Mesenchymal stem cell (in vitro differentiated cells and primary cell): ENCODE data around the gene PLA2G2A.

Experiments
- DNase-seq: peaks from one replicate; pipeline ENCODE4 v3.0.0-alpha.2; 2013
- H2AFZ ChIP-seq: one replicate; pipeline ENCODE4 v1.6.1; 2013; ENCODE audit warnings: low read depth, mild to moderate bottlenecking, control low read depth, inconsistent platforms, low read length, moderate library complexity
- H2AK5ac ChIP-seq: 2 replicates; pipeline ENCODE4 v1.6.1; 2013; ENCODE audit warnings: low read length, moderate library complexity, mild to moderate bottlenecking, inconsistent platforms; ENCODE audit not compliant: severe bottlenecking
- H2BK120ac ChIP-seq: one replicate; pipeline ENCODE4 v1.6.1; 2013; ENCODE audit warnings: low read depth, mild to moderate bottlenecking, inconsistent platforms, low read length, moderate library complexity
- H2BK12ac ChIP-seq, 2 experiments: one replicate each; pipeline ENCODE4 v1.6.1; 2013; ENCODE audit warnings: inconsistent platforms in 2 of 2, low read length in 2 of 2, mild to moderate bottlenecking in 2 of 2, moderate library complexity in 2 of 2, control low read depth in 1 of 2
- H2BK15ac ChIP-seq: one replicate; pipeline ENCODE4 v1.6.1; 2013; ENCODE audit warnings: mild to moderate bottlenecking, low read depth, inconsistent platforms; ENCODE audit not compliant: poor library complexity, severe bottlenecking
- H2BK5ac ChIP-seq: 2 replicates; pipeline ENCODE4 v1.6.1; 2013; ENCODE audit warnings: low read depth, mild to moderate bottlenecking, low read length, control low read depth, inconsistent platforms; ENCODE audit not compliant: poor library complexity, severe bottlenecking
- H3K14ac ChIP-seq, 2 experiments: one replicate each; pipeline ENCODE4 v1.6.1; 2013; ENCODE audit warnings: inconsistent platforms in 2 of 2, low read length in 2 of 2, control low read depth in 1 of 2, mild to moderate bottlenecking in 1 of 2, moderate library complexity in 1 of 2
- H3K18ac ChIP-seq, 2 experiments: one replicate each; pipeline ENCODE4 v1.6.1; 2013; ENCODE audit warnings: inconsistent platforms in 2 of 2, low read length in 2 of 2, control low read depth in 1 of 2, low read depth in 1 of 2, mild to moderate bottlenecking in 1 of 2
- H3K23ac ChIP-seq, 2 experiments: one replicate each; pipeline ENCODE4 v1.6.1; 2013; ENCODE audit warnings: inconsistent platforms in 2 of 2, low read length in 2 of 2, mild to moderate bottlenecking in 2 of 2, moderate library complexity in 2 of 2, control low read depth in 1 of 2
- H3K27ac ChIP-seq: 2 replicates; pipeline ENCODE4 v1.5.1; 2013; ENCODE audit warnings: mild to moderate bottlenecking, moderate library complexity, low read length, control low read depth, inconsistent platforms; ENCODE audit not compliant: poor library complexity, severe bottlenecking
- H3K27me3 ChIP-seq, 2 experiments: 2 replicates each; pipeline versions ENCODE4 v1.6.1 to v1.7.0; 2013; ENCODE audit warnings: low read length in 2 of 2, mild to moderate bottlenecking in 2 of 2, moderate library complexity in 2 of 2, control low read depth in 1 of 2, inconsistent platforms in 1 of 2; ENCODE audit not compliant: control insufficient read depth in 1 of 2, insufficient read depth in 1 of 2
- H3K36me3 ChIP-seq, 2 experiments: 2 replicates each; pipeline versions ENCODE4 v1.6.1 to v1.7.0; 2013; ENCODE audit warnings: low read length in 2 of 2, control low read depth in 1 of 2, inconsistent platforms in 1 of 2, low read depth in 1 of 2, mild to moderate bottlenecking in 1 of 2; ENCODE audit not compliant: insufficient read depth in 2 of 2, control insufficient read depth in 1 of 2
- H3K4ac ChIP-seq, 2 experiments: one replicate each; pipeline ENCODE4 v1.6.1; 2013; ENCODE audit warnings: inconsistent platforms in 2 of 2, low read length in 2 of 2, mild to moderate bottlenecking in 2 of 2, moderate library complexity in 2 of 2, control low read depth in 1 of 2, low read depth in 1 of 2
- H3K4me1 ChIP-seq: 2 replicates; pipeline ENCODE4 v1.6.1; 2013; ENCODE audit warnings: low read depth, low read length, control low read depth; ENCODE audit not compliant: control insufficient read depth, insufficient read depth
- H3K4me2 ChIP-seq: 2 replicates; pipeline ENCODE4 v1.6.1; 2013; ENCODE audit warnings: low read length, mild to moderate bottlenecking, inconsistent platforms; ENCODE audit not compliant: poor library complexity, severe bottlenecking
- H3K4me3 ChIP-seq, 2 experiments: 2 replicates each; pipeline versions ENCODE4 v1.5.1 to v1.7.0; 2013; ENCODE audit warnings: low read length in 2 of 2, mild to moderate bottlenecking in 2 of 2, control low read depth in 1 of 2, low read depth in 1 of 2; ENCODE audit not compliant: insufficient read depth in 1 of 2
- H3K79me1 ChIP-seq: replicated peaks from 2 replicates; pipeline ENCODE4 v1.6.1; 2013; ENCODE audit warnings: mild to moderate bottlenecking, control low read depth, low read length, inconsistent platforms; ENCODE audit not compliant: poor library complexity, severe bottlenecking
- H3K9ac ChIP-seq: 2 replicates; pipeline ENCODE4 v1.7.0; 2013; ENCODE audit warnings: mild to moderate bottlenecking, low read length, moderate library complexity
- H3K9me3 ChIP-seq: 2 replicates; pipeline ENCODE4 v1.7.0; 2013; ENCODE audit warnings: mild to moderate bottlenecking, low read length; ENCODE audit not compliant: control insufficient read depth
- H4K8ac ChIP-seq: one replicate; pipeline ENCODE4 v1.6.1; 2013; ENCODE audit warnings: inconsistent platforms, mild to moderate bottlenecking, low read length, moderate library complexity
- H4K91ac ChIP-seq: one replicate; pipeline ENCODE4 v1.6.1; 2013; ENCODE audit warnings: mild to moderate bottlenecking, low read length, inconsistent platforms
- WGBS: methylation state at CpG from one replicate; pipeline ENCODE4 v1.1.7; 2013; ENCODE audit warnings: mixed read lengths; 5-methylcytosine and 5-hydroxymethylcytosine counted together

The PLA2G2A gene

GRCh38 chr1:19942088-19942487, 37.3 kb downstream of the PLA2G2A start:
- WGBS: 71% methylated on average over 3 of the region's 3 CpGs
- Histone ChIP-seq H2AFZ (no peak overlapping the region), H3K27me3 (peaks cover 0 to 15% of the 10 kb centered on the region in 2 experiments), H4K91ac (no peak overlapping the region), H3K4me3 (no peak overlapping the region), H3K9me3 (no peaks in the 10 kb centered on the region), H4K8ac (no peak overlapping the region), H3K23ac (no peak overlapping the region), H3K79me1 (no peaks in the 10 kb centered on the region), H3K18ac (no peak overlapping the region), H2BK15ac (no peak overlapping the region), H2AK5ac (no peak overlapping the region), H3K4me1 (no peaks in the 10 kb centered on the region), H2BK12ac (no peak overlapping the region), H3K36me3 (no peaks in the 10 kb centered on the region), H3K14ac (no peak overlapping the region), H2BK120ac (no peak overlapping the region), H3K9ac (peak overlapping the region; percentile 3), H3K27ac (no peak overlapping the region), H3K4me2 (no peak overlapping the region), H2BK5ac (no peak overlapping the region), H3K4ac (no peak overlapping the region)
- DNase-seq: no peak

- Histone ChIP-seq H3K27me3 (peaks cover 0 to 14% of the 10 kb centered on the region in 2 experiments), H4K91ac (no peak overlapping the region), H2BK5ac (no peak overlapping the region), H3K4me3 (no peak overlapping the region), H3K4me1 (no peaks in the 10 kb centered on the region), H2BK12ac (no peak overlapping the region), H2BK15ac (no peak overlapping the region), H3K4me2 (no peak overlapping the region), H3K18ac (no peak overlapping the region), H3K9me3 (no peaks in the 10 kb centered on the region), H3K14ac (no peak overlapping the region), H3K4ac (no peak overlapping the region), H3K23ac (no peak overlapping the region), H3K36me3 (no peaks in the 10 kb centered on the region), H3K9ac (no peak overlapping the region), H2BK120ac (no peak overlapping the region), H3K79me1 (no peaks in the 10 kb centered on the region), H4K8ac (no peak overlapping the region), H2AK5ac (no peak overlapping the region), H2AFZ (no peak overlapping the region), H3K27ac (no peak overlapping the region)
- WGBS: 89% methylated on average over 1 of the region's 3 CpGs
- no peak for DNase-seq
These were observed 38.2 kb downstream of the PLA2G2A start for GRCh38 chr1:19941206-19941568.

GRCh38 chr1:19940486-19941205, 38.8 kb downstream of the PLA2G2A start:
- Histone ChIP-seq H2AK5ac (no peak overlapping the region), H3K9ac (no peak overlapping the region), H3K27me3 (peaks cover 0 to 10% of the 10 kb centered on the region in 2 experiments), H3K36me3 (no peaks in the 10 kb centered on the region), H2BK12ac (no peak overlapping the region), H3K18ac (no peak overlapping the region), H3K4me2 (no peak overlapping the region), H3K4me1 (no peaks in the 10 kb centered on the region), H3K14ac (no peak overlapping the region), H2BK15ac (no peak overlapping the region), H3K23ac (no peak overlapping the region), H4K91ac (no peak overlapping the region), H2BK5ac (no peak overlapping the region), H4K8ac (no peak overlapping the region), H3K27ac (no peak overlapping the region), H2BK120ac (no peak overlapping the region), H3K9me3 (no peaks in the 10 kb centered on the region), H3K4me3 (no peak overlapping the region), H3K79me1 (no peaks in the 10 kb centered on the region), H2AFZ (no peak overlapping the region), H3K4ac (no peak overlapping the region)
- 80% methylated on average over 7 of the region's 7 CpGs for whole genome bisulfite sequencing
- DNase-seq: no peak

GRCh38 chr1:19938472-19938871, 40.9 kb downstream of the PLA2G2A start:
- H3K79me1 ChIP-seq: no peaks in the 10 kb centered on the region
- DNase-seq: no peak
- no peak overlapping the region for H2BK120ac ChIP-seq
- H4K8ac ChIP-seq: no peak overlapping the region
- no peaks in the 10 kb centered on the region for H3K4me1 ChIP-seq
- no peak overlapping the region for H2AK5ac ChIP-seq
- H3K9ac ChIP-seq: no peak overlapping the region
- no peak overlapping the region for H3K23ac ChIP-seq
- H2BK12ac ChIP-seq: no peak overlapping the region
- H3K4me2 ChIP-seq: no peak overlapping the region
- H3K27ac ChIP-seq: no peak overlapping the region
- WGBS: 100% methylated on average over 1 of the region's 1 CpG
- H3K4ac ChIP-seq: no peak overlapping the region
- H3K4me3 ChIP-seq: no peak overlapping the region
- H3K9me3 ChIP-seq: no peaks in the 10 kb centered on the region
- H3K14ac ChIP-seq: no peak overlapping the region
- no peaks in the 10 kb centered on the region for H3K36me3 ChIP-seq
- H2BK15ac ChIP-seq: no peak overlapping the region
- no peak overlapping the region for H4K91ac ChIP-seq
- peaks cover 0 to 3% of the 10 kb centered on the region in 2 experiments for H3K27me3 ChIP-seq
- no peak overlapping the region for H2AFZ ChIP-seq
- H3K18ac ChIP-seq: no peak overlapping the region
- H2BK5ac ChIP-seq: no peak overlapping the region
